ENCODE results near the gene C12orf42. TPM values are rescaled to one million over a fixed set of nuclear protein-coding genes. Genes with fewer than 3 reads are reported as not detected.

C12orf42 gene
- total RNA-seq, 2 experiments from 2014 or later: 3.9 to 4.8 TPM

DNA sequence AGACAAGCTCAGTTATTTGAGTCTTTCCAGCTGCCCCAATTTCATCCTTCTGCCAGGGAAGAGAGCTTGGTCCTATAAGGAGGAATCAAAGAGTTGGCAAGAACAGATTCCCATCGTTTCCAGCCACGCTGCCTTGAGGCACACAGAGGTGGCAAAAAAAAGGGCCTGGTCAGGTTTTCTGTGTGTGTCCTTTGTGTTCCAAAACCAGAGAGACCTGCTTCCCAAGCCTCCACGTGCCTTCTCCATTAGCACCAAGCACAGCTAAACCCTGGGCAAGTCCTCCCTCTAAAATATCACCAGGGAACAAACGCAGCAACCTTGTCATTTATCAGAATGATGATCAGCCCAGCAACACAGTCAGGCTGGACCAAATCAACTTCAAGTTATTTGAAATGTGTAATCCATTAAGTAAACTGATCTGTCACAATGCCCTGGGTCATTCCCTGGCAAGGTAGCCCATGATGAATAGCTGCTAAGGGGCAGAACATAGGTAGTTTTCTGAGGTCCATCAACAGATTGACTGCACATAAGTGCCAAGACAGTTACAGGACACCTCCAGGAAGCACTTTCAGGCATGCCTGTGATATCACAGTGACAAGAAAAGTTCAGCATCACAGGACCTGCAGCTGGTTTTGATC lies 28.6 kb upstream of the C12orf42 start:
- Mint-ChIP-seq H3K27me3 (peaks cover 5% of the 10 kb centered on the region), H3K27ac (no peak overlapping the region), H3K36me3 (ENCODE audit: low read depth) (no peaks in the 10 kb centered on the region), H3K4me1 (ENCODE audit: low read depth) (no peaks in the 10 kb centered on the region), H3K4me3 (no peak overlapping the region), H3K9me3 (no peaks in the 10 kb centered on the region)
- no peak overlapping the region for H3K27ac ChIP-seq (ENCODE audit: low read depth in 1 of 2, low read length in 2 of 2)
- H3K4me3 ChIP-seq (ENCODE audit: low read length): no peak overlapping the region
- TF ChIP-seq, protein P1, sequence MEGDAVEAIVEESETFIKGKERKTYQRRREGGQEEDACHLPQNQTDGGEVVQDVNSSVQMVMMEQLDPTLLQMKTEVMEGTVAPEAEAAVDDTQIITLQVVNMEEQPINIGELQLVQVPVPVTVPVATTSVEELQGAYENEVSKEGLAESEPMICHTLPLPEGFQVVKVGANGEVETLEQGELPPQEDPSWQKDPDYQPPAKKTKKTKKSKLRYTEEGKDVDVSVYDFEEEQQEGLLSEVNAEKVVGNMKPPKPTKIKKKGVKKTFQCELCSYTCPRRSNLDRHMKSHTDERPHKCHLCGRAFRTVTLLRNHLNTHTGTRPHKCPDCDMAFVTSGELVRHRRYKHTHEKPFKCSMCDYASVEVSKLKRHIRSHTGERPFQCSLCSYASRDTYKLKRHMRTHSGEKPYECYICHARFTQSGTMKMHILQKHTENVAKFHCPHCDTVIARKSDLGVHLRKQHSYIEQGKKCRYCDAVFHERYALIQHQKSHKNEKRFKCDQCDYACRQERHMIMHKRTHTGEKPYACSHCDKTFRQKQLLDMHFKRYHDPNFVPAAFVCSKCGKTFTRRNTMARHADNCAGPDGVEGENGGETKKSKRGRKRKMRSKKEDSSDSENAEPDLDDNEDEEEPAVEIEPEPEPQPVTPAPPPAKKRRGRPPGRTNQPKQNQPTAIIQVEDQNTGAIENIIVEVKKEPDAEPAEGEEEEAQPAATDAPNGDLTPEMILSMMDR (IDR thresholded peaks at IDR 0.05): no peak
- DNase-seq: no peak
- no peaks in the 10 kb centered on the region for H3K36me3 ChIP-seq (ENCODE audit: insufficient read depth, low read length)
- H3K4me1 ChIP-seq (ENCODE audit: insufficient read depth, low read length): no peaks in the 10 kb centered on the region
- no peaks in the 10 kb centered on the region for H3K27me3 ChIP-seq (ENCODE audit: control insufficient read depth in 1 of 2, insufficient read depth in 2 of 2, low read length in 2 of 2)
- POLR2A ChIA-PET: no interaction called here
- intact Hi-C loops (cut with DNase I, micrococcal nuclease): no loop called here
- CTCF ChIA-PET: interaction anchor here (1.3 kb wide), 1 partner anchor 17 kb away, joined by 3 read pairs; no protein-coding TSS in a partner anchor
- no peak for ATAC-seq (ENCODE audit: poor library complexity)
- H3K9me3 ChIP-seq (ENCODE audit: control insufficient read depth in 1 of 2, insufficient read depth in 1 of 2, low read length in 2 of 2): no peaks in the 10 kb centered on the region

DNA sequence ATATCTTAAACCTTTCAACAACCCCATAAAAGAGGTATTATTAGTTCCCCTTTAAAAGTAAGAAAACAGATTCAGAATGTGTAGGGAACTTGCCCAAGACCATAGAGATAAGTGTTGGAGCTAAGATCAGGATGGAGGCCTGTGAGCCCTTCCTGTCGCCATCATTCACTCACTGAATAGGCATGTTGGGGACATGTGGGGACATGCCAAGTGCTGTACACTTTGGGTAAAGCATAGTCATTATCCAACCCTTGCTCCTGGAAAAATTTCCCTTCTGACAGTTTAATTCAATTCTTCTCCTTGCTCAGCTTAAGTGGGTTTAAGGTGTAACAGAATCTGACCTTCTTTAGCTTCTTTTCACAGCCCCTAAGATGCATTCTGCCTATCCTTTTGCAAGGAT lies 28.0 kb upstream of the C12orf42 start:
- Histone ChIP-seq H3K4me1 (ENCODE audit: insufficient read depth, low read length) (no peaks in the 10 kb centered on the region), H3K36me3 (ENCODE audit: insufficient read depth, low read length) (no peaks in the 10 kb centered on the region), H3K9me3 (ENCODE audit: control insufficient read depth in 1 of 2, insufficient read depth in 1 of 2, low read length in 2 of 2) (no peaks in the 10 kb centered on the region), H3K27ac (ENCODE audit: low read depth in 1 of 2, low read length in 2 of 2) (no peak overlapping the region), H3K27me3 (ENCODE audit: control insufficient read depth in 1 of 2, insufficient read depth in 2 of 2, low read length in 2 of 2) (no peaks in the 10 kb centered on the region), H3K4me3 (ENCODE audit: low read length) (no peak overlapping the region)
- ChIA-PET POLR2A (interaction anchor here (0.6 kb wide), 1 partner anchor 16 kb away, joined by 3 read pairs; no protein-coding TSS in a partner anchor), CTCF (interaction anchor here (1.3 kb wide), 1 partner anchor 16 kb away, joined by 3 read pairs; no protein-coding TSS in a partner anchor)
- Mint-ChIP-seq H3K4me1 (ENCODE audit: low read depth) (no peaks in the 10 kb centered on the region), H3K36me3 (ENCODE audit: low read depth) (no peaks in the 10 kb centered on the region), H3K27ac (no peak overlapping the region), H3K4me3 (no peak overlapping the region), H3K27me3 (peaks cover 5% of the 10 kb centered on the region), H3K9me3 (no peaks in the 10 kb centered on the region)
- ATAC-seq (ENCODE audit: poor library complexity) (no peak), DNase-seq (no peak)
- TF ChIP-seq, protein P1 (IDR thresholded peaks at IDR 0.05): no peak
- intact Hi-C loops (cut with DNase I, micrococcal nuclease): no loop called here

DNA sequence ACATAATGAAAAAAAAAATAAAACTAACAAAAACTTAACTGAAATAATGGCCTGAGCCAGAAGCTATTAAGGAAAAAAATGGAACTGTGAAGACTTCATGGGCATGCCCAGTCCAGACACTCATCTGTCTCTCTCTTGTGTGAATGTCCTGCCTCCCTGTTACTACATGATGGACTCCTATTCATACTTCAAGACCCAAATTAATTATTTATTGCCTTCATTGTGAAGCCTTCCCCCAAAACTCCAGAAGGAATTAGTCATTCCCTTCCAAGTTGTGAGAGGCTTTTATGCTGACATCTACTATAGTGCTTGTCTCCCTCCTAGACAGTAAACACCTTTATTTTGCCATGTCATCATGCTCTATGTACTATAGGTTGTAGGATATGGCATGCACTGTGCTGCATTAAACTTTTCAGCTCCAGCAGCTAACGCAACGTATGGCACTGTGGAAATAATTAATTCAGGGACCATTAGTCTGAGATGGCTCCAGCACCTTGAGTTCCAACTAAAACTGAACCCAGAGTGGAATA lies 25.0 kb upstream of the C12orf42 start:
- H3K36me3 ChIP-seq (ENCODE audit: insufficient read depth, low read length): no peaks in the 10 kb centered on the region
- peaks cover 5% of the 10 kb centered on the region for H3K27me3 Mint-ChIP-seq
- no peak overlapping the region for H3K27ac Mint-ChIP-seq

More for the DNA sequence above, 25.0 kb upstream of the C12orf42 start:
- no peaks in the 10 kb centered on the region for H3K9me3 ChIP-seq (ENCODE audit: control insufficient read depth in 1 of 2, insufficient read depth in 1 of 2, low read length in 2 of 2)
- TF ChIP-seq, protein P1 (IDR thresholded peaks at IDR 0.05): no peak
- POLR2A ChIA-PET: no interaction called here
- H3K27me3 ChIP-seq (ENCODE audit: control insufficient read depth in 1 of 2, insufficient read depth in 2 of 2, low read length in 2 of 2): no peaks in the 10 kb centered on the region
- H3K4me3 ChIP-seq (ENCODE audit: low read length): no peak overlapping the region
- no peak for ATAC-seq (ENCODE audit: poor library complexity)
- no peaks in the 10 kb centered on the region for H3K4me1 Mint-ChIP-seq (ENCODE audit: low read depth)
- no peaks in the 10 kb centered on the region for H3K36me3 Mint-ChIP-seq (ENCODE audit: low read depth)
- CTCF ChIA-PET: no interaction called here
- no peak overlapping the region for H3K27ac ChIP-seq (ENCODE audit: low read depth in 1 of 2, low read length in 2 of 2)
- intact Hi-C loops (cut with DNase I, micrococcal nuclease): no loop called here
- no peaks in the 10 kb centered on the region for H3K9me3 Mint-ChIP-seq
- no peak overlapping the region for H3K4me3 Mint-ChIP-seq
- H3K4me1 ChIP-seq (ENCODE audit: insufficient read depth, low read length): no peaks in the 10 kb centered on the region
- no peak for DNase-seq
